HG03571 (cell line): Measurements from ENCODE around the gene ZNF148.

Source experiments
- ATAC-seq: cut with Tn5 transposase; IDR thresholded peaks from one replicate; pipeline ENCODE4 v1.9.1; 2021; ENCODE audit not compliant: unreplicated experiment

The ZNF148 gene

DNA sequence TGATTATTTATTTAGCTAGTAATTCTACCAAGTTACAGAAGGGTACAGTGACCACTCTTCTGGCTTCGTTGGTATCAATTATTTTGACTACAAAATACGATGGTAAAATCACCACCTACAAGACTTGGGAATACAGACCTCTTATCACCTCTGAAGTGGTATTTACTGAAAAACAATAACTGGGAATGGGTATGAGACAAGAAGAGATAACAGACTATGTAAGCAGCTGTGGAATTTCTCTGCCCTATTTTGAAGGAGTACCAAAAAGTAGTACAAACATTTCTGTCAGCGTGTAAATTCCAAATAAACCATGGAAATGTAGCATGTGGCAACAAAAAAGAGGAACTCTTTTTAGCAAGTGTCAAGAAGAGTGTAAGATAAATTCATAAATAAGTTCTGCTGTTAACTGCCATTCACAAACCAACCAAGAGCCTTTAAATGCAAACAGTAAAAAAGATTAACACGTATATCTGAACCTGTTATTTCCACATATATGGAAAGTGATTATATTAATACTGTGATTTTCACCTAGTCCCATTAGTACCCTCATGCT lies 85.6 kb downstream of the ZNF148 start:
- no peak for ATAC-seq

DNA sequence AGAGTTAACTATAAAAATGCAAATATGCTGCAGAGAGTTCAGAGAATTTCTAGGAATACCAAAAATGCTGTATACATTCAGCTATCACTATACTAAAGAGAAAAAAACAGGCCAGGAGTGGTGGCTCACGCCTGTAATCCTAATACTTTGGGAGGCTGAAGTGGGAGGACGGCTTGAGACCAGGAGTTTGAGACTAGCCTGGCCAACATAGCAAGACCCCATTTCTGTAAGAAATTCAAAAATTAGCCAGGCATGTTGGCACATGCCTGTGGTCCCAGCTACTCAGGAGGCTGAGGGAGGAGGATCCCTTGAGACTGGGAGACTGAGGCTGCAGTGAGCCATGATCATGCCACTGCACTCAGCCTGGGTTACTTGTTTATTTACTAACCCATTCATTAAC lies 87.9 kb downstream of the ZNF148 start:
- ATAC-seq, result no peak

DNA sequence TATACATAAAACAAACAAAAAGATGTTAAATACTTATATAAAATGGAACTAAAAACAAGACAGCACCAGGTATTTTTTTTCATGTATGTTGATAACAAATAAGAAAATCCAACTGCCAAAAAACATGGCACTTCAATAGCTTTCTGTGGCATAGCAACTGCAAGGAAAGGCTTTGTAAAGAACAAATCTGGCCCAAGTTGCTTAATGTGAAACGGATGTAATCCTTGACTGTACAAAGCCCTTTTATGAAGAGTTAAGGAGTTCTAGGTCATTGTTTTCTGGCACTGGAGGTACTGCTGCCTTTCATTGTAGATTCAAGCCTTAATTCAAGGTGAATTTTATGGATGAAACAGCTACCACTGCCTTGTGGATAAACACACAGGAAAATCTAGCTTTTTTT lies 93.7 kb downstream of the ZNF148 start:
- ATAC-seq, result no peak

DNA sequence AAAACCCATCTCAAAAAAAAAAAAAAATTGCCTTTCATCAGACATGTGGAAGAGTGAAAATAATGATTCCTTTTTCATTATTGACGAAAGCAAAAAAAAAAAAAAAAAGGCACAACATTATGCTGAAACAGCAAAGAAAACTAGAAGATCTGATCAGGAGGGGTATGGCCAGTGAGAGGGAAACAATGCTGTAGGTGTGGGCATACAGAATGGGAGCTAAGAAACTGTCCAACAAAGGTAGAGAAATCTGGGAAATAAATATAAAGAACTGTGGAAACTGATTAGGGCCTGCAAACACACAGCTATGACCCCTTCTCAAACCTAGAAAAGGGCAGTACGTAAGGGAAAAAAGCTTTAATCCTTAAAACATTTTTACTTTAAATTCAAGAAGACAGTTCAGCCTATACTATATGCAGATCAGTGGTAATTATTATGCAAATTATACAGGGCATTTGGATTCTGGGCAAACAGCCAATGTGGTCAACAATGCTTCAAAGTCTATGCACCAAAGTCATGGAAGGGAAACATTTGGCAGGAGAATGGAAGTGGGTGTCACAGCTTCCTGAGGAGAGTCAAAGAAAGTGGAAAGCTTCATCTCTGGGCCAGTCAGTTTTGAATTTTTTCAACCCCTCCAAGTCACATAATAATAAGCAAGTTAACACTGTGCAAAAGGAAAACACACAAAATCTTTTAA lies 94.3 kb downstream of the ZNF148 start:
- no peak for ATAC-seq

DNA sequence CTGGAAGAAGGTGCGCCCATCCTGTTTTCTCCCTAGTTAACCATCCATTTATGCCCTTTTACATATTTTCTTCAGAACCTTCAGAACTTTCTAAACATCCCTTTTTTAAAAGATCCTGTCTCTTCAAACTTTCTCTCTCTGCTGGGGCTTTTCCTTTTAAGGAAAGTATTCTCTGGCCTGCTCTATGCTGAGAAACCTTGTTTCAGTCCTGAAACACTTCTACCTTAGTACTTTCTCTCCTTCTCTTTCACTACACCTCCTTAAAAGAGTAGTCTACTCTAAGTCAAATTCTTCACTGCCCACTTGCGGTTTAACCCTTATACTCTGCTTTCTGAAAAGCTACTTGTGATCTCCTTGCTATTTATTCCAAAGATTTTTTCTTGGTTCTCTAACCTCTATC lies 97.0 kb downstream of the ZNF148 start:
- ATAC-seq, result no peak

DNA sequence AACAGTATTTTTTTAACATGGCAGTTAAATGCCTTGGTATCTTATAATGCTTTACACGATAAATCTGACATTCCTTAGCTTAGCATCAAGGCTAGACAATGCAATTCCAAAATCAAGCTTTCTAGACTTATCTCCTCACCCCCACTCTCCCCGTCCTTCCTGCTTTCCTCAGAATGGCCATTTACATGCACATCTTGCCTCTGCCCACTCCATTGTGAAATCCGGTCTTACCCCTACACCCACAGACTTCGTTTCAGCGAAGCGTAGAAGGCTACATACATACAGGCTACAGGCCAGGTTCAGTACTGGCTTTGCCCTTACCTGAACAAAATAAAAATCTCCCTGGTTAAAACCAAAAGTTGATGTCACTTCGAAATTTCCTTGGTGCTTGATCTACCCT lies 104.0 kb downstream of the ZNF148 start:
- no peak for ATAC-seq

DNA sequence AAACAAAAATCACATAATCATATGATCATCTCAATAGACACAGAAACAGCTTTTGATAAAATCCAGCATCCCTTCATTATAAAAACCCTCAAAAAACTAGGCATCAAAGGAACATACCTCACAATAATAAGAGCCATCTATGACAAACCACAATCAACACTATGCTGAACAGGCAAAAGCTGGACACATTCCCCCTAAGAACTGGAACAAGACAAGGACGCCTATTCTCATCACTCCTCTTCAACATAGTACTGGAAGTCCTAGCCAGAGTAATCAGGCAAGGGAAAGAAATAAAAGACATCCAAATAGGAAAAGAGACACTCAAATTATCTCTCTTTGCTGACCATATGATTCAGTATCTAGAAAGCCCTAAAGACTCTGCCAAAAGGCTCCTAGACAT lies 107.7 kb downstream of the ZNF148 start:
- no peak for ATAC-seq

DNA sequence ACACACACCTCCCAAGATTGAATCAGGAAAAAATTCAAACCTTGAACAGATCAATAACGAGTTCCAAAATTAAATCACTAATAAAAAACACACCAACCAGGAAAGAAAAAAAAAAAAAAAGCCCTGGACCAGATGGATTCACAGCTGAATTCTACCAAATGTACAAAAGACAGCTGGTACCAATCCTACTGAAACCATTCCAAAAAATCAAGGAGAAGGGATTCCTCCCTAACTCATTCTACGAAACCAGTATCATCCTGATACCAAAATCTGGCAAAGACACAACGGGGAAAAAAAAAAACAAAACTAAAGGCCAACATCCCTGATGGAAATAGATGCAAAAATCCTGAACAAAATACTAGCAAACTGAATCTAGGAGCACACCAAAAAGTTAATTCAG lies 108.2 kb downstream of the ZNF148 start:
- no peak for ATAC-seq

DNA sequence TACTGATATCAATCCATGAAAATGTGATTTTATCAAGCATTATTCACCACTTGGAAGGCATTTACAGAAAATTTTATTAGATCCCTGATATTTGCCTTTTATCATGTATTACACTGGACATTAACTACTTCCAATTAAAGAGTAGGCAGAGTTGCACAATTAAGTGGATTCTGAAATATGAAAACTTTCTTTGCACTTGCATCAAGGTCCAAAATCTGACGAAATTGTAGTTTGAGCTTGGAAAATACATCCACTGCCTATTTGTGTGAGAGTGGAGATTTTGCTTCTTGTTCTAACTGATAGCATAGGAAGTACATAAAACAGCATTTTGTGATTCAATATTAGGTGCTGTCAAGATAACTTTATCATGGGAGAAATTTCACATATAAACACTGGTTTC lies 113.0 kb downstream of the ZNF148 start:
- no peak for ATAC-seq

DNA sequence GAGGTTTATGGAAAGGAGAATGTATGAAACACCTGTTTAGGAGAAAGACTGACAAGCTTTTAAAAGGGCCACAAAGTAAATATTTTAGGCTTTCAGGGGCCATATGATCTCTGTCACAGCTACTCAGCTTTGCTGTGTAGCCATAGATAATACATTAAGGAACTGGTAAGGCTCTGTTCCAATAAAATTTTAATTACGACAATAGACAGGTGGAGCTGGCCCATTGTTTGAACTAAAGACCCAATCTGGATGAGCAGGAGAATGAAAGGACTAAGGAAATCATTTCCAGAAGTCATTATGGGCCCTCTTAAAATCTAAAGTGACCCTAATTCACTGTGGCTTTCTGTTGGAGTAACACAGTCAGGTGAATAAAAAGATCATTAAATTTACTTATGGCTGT lies 114.1 kb downstream of the ZNF148 start:
- no peak for ATAC-seq

DNA sequence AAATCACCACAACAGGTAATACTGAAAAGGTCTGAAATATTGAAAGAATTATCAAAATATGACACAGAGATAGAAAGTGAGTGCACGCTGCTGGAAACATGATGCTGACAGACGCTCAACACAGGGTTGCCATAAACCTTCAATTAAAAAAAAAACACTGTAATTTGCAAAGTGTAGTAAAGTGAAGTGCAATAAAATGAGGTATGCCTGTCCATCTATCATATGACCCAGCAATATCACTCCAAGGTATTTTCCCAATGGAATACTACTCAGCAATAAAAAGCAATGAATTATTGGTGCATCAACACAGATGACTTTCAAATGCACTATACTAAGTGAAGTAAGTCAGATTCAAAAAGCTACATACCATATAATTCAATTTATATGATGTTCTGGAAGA lies 115.0 kb downstream of the ZNF148 start:
- no peak for ATAC-seq

DNA sequence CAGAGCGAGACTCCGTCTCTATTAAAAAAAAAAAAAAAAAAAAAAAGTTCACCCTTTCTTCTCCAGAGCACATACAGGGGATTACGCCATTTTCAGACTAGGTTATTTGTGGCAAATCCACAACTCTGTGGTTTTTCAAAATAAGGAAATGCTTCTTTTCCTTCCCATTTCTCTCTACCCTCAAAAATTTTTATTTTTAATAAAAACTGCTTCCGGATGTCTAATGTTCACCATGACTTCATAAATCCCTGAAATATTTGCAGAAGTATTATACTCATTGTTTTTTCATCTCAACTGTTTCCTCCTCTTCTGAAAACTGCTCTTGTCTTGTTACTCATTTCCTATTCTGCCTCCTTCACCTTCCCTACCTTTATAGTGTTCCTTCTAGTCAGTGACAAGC lies 117.6 kb downstream of the ZNF148 start:
- no peak for ATAC-seq

DNA sequence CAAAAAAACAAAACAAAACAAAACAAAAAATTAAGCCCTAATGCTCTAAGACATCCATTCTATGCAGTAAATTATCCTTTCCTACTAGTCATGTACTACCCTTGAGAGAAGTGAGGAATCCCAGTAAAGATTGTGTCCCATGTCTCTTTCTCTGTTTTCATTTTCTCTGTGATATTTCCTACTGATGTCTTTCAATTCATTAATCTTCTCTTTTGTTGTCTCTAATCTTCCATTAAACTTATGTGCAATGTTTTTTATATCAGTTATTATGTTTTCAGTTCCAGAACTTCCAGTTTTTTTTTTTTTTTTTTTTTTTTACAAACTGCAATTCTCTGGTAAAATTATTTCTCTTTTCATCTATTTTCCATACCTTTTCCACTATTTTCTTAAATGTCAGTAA lies 118.5 kb downstream of the ZNF148 start:
- no peak for ATAC-seq

DNA sequence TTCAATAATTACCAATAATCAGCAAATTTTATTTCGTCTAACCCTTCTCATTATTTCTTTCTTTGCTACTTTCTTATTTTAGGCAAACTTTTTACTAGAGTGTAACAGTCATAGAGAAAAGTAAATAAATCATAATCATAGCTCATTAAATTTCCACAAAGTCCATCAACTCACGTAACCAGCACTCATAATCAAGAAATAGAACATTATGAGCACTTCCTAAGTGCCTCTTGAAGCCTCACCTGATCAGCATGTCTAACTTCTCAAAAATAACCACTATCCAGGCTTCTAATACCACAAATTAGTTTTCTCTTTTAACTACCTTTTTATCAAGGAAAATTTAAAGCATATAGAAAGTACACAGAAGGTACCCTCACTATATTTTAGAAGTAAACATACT lies 124.2 kb downstream of the ZNF148 start:
- no peak for ATAC-seq

DNA sequence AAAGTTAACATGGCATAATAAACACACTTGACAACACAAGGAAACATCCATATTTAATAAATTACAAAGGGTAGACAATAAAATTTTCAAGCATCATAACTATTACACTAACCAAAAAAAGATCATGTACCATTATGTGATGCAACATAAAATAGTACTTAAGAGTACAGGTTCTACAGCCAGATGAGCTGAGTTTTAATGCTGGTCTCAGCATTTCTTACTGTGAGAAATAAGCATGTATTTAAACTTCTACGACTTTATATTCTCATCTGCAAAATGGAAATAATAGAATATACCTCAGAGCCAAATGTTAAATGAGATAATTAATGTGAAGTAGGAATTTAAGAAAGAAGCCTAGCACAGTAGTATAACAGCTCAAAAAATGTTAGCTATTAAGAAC lies 128.9 kb downstream of the ZNF148 start:
- no peak for ATAC-seq

DNA sequence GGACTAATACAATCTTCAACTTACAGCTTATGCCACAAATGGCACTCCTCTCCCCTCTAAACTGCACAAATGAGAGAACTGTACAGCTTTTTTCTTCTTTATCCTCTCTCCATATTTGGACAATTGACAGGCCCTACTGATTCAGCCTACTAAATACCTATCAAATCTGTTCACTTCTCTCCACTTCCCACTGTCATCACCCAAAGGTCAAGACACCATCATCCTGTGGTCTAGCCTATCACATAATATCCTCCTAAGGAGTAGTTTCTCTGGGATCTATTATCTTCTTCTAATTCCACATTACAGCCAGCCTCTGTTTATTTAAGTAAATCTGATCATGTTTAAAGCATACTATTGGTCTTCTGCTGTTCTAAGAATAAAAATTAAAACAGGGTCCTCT lies 129.6 kb downstream of the ZNF148 start:
- no peak for ATAC-seq

DNA sequence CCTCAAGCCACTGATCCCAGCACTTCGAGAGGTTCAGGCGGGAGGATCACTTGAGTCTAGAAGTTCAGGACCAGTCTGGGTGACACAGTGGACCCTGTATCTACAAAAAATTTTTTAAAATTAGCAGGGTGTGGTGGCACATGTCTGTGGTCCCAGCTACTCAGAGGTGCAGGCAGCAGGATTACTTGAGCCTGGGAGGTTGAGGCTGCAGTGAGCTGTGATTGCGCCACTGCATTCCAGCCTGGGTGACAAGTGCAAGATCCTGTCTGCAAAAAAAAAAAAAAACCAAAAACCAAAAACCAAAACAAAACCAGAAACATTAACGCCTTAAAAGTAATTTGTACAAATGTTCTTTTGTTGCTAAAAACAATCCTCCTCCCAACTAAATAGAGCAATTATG lies 134.6 kb downstream of the ZNF148 start:
- no peak for ATAC-seq

DNA sequence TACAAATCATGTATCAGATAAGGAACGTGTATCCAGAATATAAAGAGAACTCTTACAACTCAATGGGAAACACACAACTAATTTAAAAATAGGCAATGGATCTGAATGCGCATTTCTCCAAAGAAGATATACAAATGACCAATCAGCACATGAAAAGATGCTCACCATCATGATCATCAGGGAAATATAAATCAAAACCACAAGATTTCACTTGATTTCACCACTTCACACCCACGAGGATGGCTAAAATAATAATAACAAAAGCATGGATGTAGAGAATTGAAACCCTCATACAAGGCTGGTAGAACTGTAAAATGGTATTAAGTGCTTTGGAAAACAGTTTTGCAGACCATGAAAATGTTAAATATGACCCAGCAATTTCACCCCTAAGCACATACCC lies 135.9 kb downstream of the ZNF148 start:
- ATAC-seq, result no peak

DNA sequence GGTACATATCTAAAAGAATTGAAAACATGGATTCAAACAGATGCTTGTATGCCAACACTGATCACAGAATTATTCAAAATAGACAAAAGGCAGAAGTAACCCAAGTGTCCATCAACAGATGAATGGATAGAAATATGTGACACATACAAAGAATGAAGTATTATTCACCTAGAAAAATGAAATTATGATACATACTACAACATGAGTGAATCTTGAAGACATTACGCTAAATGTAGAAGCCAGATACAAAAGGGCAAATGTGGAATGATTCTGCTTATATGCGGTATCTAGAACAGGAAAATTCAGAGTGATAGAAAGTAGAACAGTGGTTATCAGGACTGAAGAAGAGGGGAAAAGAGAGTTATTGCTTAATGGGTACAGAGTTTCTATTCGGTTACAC lies 136.4 kb downstream of the ZNF148 start:
- ATAC-seq, result no peak

DNA sequence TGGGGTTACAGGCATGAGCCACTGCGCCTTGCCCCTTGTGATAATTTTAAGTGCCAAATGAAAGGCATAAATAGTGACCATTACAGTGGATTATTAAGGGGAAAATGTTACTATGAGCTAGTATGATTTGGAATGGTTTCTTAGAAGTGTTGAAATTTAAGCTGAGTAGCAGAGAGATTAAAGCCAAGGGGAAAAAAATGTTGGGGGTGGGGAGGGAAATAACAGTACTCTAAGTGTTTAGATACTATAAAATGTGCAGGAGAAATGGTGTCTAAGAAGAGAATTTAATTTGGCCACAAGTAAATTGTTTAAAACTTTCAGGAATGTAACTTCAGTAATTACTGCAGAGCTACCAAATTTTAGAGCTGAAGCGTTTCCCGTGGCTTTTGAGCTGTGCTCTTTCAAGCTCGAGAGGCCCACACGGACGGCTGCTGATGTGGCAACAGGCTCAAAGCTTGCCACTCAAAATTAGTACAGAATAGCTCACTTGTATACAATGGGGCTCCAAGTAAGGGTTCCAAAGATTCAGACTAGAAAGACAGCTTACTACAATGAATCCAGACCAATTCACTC lies 138.7 kb downstream of the ZNF148 start:
- ATAC-seq, result no peak

DNA sequence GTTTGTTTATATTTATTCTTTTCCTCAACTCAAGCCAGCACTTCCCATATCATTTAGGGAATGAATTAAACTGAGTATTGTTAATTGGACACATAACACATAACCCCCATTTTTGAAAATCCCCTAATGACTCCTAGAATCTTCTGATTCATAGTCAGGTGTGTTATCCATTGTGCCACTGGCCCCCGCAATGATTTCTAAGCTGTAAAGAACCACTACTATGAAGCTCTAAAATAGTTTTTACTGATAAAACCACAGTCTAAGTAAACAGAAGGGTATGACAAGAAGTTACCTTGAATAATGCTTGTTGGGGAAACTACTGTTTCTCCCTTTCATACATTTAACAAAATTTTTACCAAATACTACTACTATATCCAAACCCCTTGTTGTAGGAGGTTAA lies 140.3 kb downstream of the ZNF148 start:
- ATAC-seq, result no peak

DNA sequence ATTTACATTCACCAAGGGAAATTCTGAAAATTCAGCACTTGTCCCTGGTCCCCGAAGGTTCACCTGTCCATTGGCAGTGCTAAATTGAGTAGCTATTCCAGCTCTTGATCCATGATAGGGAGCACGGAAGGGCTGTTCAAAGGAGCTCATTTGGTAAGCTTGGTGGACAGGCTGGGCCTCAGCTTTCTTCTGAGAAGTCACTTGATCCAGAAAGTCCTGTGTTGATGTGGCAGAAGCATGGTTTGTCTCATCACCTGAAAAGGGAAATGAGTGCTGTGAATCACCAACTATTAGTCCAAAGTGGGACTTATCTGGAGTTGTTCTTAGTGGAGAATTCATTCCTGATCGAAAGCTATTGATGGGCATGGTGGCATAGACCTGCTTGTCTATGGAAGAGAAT lies 142.7 kb downstream of the ZNF148 start:
- ATAC-seq, result no peak

DNA sequence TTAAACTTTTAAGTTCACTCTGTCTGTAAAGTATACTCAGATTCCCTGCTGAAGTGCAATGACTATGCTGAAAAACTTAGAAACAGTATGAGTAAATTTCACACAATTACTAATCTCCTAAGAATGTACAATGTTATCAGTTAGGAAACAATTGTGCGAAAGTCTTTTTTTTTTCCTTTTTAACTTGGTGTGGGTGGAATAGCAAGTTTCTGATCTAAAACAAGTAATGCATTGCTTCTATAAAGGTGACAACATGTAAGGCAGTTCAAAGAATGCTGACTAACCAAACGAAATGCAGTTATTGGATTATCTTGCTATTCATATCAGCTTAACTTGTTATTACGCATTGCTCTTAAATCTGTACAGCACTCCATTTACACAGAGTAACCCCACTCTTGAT lies 143.2 kb downstream of the ZNF148 start:
- no peak for ATAC-seq
